ENCODE results near the gene FAM187B.

FAM187B gene

GRCh38 chr19:35228177-35228930, at the start of gene FAM187B:
Gene FAM187B, minus strand, starts transcription at chr19:35228739. Its CDS starts 59 bp downstream, at chr19:35228680.
- DNase-seq (ENCODE audit: low read depth), result no peak

- no peak for DNase-seq (ENCODE audit: low read depth)
These were observed 48.3 kb upstream of the FAM187B start for GRCh38 chr19:35276706-35277281.

- no peak for DNase-seq (ENCODE audit: low read depth)
These were observed 45.8 kb upstream of the FAM187B start for GRCh38 chr19:35274323-35274722.

- DNase-seq (ENCODE audit: low read depth), result no peak
These were observed 45.2 kb upstream of the FAM187B start for GRCh38 chr19:35273686-35274259.

- no peak for DNase-seq (ENCODE audit: low read depth)
These were observed 44.6 kb upstream of the FAM187B start for GRCh38 chr19:35272954-35273649.

- DNase-seq (ENCODE audit: low read depth), result no peak
These were observed 43.7 kb upstream of the FAM187B start for GRCh38 chr19:35272122-35272719.

GRCh38 chr19:35271546-35271945, 43.0 kb upstream of the FAM187B start:
- no peak for DNase-seq (ENCODE audit: low read depth)

GRCh38 chr19:35270381-35270811, 41.9 kb upstream of the FAM187B start:
- no peak for DNase-seq (ENCODE audit: low read depth)

- DNase-seq (ENCODE audit: low read depth), result peak; percentile 83
These were observed 41.0 kb upstream of the FAM187B start for GRCh38 chr19:35269438-35270117.

GRCh38 chr19:35268536-35269437, 40.2 kb upstream of the FAM187B start, which contains the start of gene USF2:
Gene USF2, plus strand, starts transcription at chr19:35268962. Its CDS starts 140 bp downstream, at chr19:35269102.
- peak; percentile 77 for DNase-seq (ENCODE audit: low read depth)

- DNase-seq (ENCODE audit: low read depth), result peak; percentile 77
These were observed 39.4 kb upstream of the FAM187B start for GRCh38 chr19:35267818-35268535.

- peak; percentile 42 for DNase-seq (ENCODE audit: low read depth)
These were observed 38.8 kb upstream of the FAM187B start for GRCh38 chr19:35267353-35267817.

- no peak for DNase-seq (ENCODE audit: low read depth)
These were observed 38.2 kb upstream of the FAM187B start for GRCh38 chr19:35266520-35267352.

GRCh38 chr19:35265900-35266519, 37.5 kb upstream of the FAM187B start:
- DNase-seq (ENCODE audit: low read depth), result no peak

- DNase-seq (ENCODE audit: low read depth), result no peak
These were observed 36.8 kb upstream of the FAM187B start for GRCh38 chr19:35265126-35265899.

GRCh38 chr19:35264268-35265125, 36.0 kb upstream of the FAM187B start:
- no peak for DNase-seq (ENCODE audit: low read depth)
